HUES48 (cell line): Measurements from ENCODE around the gene GRID1.

ENCODE experiments used
- H3K27ac ChIP-seq: one replicate; pipeline ENCODE4 v1.7.0; 2013; ENCODE audit warnings: low read depth, low read length, inconsistent platforms
- H3K27me3 ChIP-seq: 2 replicates; pipeline ENCODE4 v1.6.1; 2013; ENCODE audit warnings: mild to moderate bottlenecking, low read length; ENCODE audit not compliant: control insufficient read depth, insufficient read depth
- H3K36me3 ChIP-seq: 2 replicates; pipeline ENCODE4 v1.6.1; 2013; ENCODE audit warnings: low read length; ENCODE audit not compliant: control insufficient read depth, insufficient read depth
- H3K4me1 ChIP-seq: 2 replicates; pipeline ENCODE4 v1.6.1; 2013; ENCODE audit warnings: mild to moderate bottlenecking, low read length; ENCODE audit not compliant: control insufficient read depth, insufficient read depth
- H3K4me3 ChIP-seq: 2 replicates; pipeline ENCODE4 v1.5.1; 2013; ENCODE audit warnings: mild to moderate bottlenecking, low read depth, low read length
- H3K9ac ChIP-seq: 2 replicates; pipeline ENCODE4 v1.6.1; 2013; ENCODE audit warnings: mild to moderate bottlenecking, low read depth, low read length, moderate library complexity
- H3K9me3 ChIP-seq: 2 replicates; pipeline ENCODE4 v1.6.1; 2013; ENCODE audit warnings: low read length; ENCODE audit not compliant: control insufficient read depth, insufficient read depth

Gene GRID1

DNA sequence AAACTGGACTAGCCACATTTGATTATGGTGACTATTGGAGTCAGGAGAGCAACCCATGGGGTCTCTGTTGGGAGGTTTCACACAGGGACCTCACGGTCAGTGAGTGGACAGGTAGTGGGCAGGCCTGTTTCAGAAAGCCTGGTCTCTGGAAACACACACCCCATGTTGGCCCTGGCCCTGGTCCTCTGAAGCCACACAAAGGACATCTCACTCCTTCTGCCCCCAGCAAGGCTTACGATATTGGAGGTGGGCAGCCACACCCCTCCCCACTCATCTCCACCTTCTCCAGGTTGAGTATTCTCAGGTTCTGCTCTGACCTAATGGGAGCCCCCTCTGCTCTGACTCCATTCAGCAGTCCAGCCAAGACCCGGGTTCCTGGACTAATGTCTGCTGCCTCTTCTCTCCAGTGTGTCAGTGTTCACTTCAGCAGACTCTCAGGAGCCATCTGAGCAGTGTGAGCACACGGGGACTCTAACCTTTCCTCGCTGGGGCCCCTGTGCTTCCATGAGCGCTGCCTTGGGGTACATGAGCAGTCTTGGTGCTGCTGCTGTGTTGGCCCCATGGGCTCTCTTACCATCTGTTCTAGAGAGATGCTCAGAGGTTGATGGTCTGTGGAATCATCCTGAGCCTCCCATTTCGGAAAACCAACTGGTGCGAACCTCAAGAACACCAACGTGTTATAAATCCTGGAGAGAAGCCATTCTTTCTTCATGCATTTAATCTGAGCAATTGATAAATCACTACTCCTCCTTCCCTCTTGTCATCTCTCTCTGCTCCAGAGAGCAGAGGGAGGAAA is 748.6 kb downstream of the GRID1 start:
- Histone ChIP-seq H3K27ac (no peak overlapping the region), H3K9me3 (no peaks in the 10 kb centered on the region), H3K4me3 (no peak overlapping the region), H3K36me3 (no peaks in the 10 kb centered on the region), H3K4me1 (no peaks in the 10 kb centered on the region), H3K9ac (no peak overlapping the region), H3K27me3 (no peaks in the 10 kb centered on the region)

- Histone ChIP-seq H3K4me1 (no peaks in the 10 kb centered on the region), H3K27me3 (no peaks in the 10 kb centered on the region), H3K9ac (no peak overlapping the region), H3K9me3 (no peaks in the 10 kb centered on the region), H3K36me3 (no peaks in the 10 kb centered on the region), H3K4me3 (no peak overlapping the region), H3K27ac (no peak overlapping the region)
Measured at GRCh38 chr10:85615556-85615955, 751.0 kb downstream of the GRID1 start.

GRCh38 chr10:85614981-85615380 is 751.6 kb downstream of the GRID1 start:
- Histone ChIP-seq H3K36me3 (no peaks in the 10 kb centered on the region), H3K9ac (no peak overlapping the region), H3K27me3 (no peaks in the 10 kb centered on the region), H3K4me3 (no peak overlapping the region), H3K9me3 (no peaks in the 10 kb centered on the region), H3K4me1 (no peaks in the 10 kb centered on the region), H3K27ac (no peak overlapping the region)

DNA sequence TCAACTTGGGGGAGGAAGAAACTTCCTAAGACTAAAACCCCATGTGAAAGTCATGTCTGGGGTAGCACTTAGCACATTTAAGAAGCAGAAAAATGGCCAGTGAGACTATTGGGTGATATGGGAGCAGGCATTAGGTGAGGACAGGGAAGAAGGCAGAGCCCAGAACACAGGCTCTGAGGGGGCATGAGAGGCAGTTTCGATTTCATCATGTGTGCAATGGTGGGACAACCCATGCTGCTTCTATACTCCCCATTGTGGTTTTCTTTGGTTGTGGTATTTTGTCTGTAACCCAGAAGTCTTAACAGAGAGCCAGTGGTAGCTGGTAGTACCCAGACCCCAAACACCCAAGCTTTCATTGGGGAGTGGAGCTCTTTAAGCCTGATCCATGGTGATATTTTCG is 752.0 kb downstream of the GRID1 start:
- Histone ChIP-seq H3K9me3 (no peaks in the 10 kb centered on the region), H3K9ac (no peak overlapping the region), H3K27me3 (no peaks in the 10 kb centered on the region), H3K4me1 (no peaks in the 10 kb centered on the region), H3K27ac (no peak overlapping the region), H3K4me3 (no peak overlapping the region), H3K36me3 (no peaks in the 10 kb centered on the region)

GRCh38 chr10:85613391-85613790 is 753.2 kb downstream of the GRID1 start:
- Histone ChIP-seq H3K4me1 (no peaks in the 10 kb centered on the region), H3K27me3 (no peaks in the 10 kb centered on the region), H3K27ac (no peak overlapping the region), H3K9ac (no peak overlapping the region), H3K4me3 (no peak overlapping the region), H3K9me3 (no peaks in the 10 kb centered on the region), H3K36me3 (no peaks in the 10 kb centered on the region)

GRCh38 chr10:85612833-85613232 is 753.8 kb downstream of the GRID1 start:
- no peaks in the 10 kb centered on the region for H3K27me3 ChIP-seq
- H3K36me3 ChIP-seq, result no peaks in the 10 kb centered on the region
- H3K9ac ChIP-seq, result no peak overlapping the region
- no peak overlapping the region for H3K4me3 ChIP-seq
- H3K4me1 ChIP-seq, result no peaks in the 10 kb centered on the region
- H3K27ac ChIP-seq, result no peak overlapping the region
- no peaks in the 10 kb centered on the region for H3K9me3 ChIP-seq

- H3K9ac ChIP-seq, result no peak overlapping the region
- H3K4me3 ChIP-seq, result no peak overlapping the region
- H3K36me3 ChIP-seq, result no peaks in the 10 kb centered on the region
- no peaks in the 10 kb centered on the region for H3K4me1 ChIP-seq
- no peaks in the 10 kb centered on the region for H3K9me3 ChIP-seq
- H3K27me3 ChIP-seq, result no peaks in the 10 kb centered on the region
- no peak overlapping the region for H3K27ac ChIP-seq
Measured at GRCh38 chr10:85612378-85612775, 754.2 kb downstream of the GRID1 start.

- no peaks in the 10 kb centered on the region for H3K27me3 ChIP-seq
- no peaks in the 10 kb centered on the region for H3K36me3 ChIP-seq
- H3K4me3 ChIP-seq, result no peak overlapping the region
- no peak overlapping the region for H3K9ac ChIP-seq
- 0 out of 2 replicates have a peak, but pooled peaks cover under 1% of the 10 kb centered on the region for H3K4me1 ChIP-seq
- H3K27ac ChIP-seq, result no peak overlapping the region
- H3K9me3 ChIP-seq, result no peaks in the 10 kb centered on the region
Measured at GRCh38 chr10:85611746-85612377, 754.7 kb downstream of the GRID1 start.

DNA sequence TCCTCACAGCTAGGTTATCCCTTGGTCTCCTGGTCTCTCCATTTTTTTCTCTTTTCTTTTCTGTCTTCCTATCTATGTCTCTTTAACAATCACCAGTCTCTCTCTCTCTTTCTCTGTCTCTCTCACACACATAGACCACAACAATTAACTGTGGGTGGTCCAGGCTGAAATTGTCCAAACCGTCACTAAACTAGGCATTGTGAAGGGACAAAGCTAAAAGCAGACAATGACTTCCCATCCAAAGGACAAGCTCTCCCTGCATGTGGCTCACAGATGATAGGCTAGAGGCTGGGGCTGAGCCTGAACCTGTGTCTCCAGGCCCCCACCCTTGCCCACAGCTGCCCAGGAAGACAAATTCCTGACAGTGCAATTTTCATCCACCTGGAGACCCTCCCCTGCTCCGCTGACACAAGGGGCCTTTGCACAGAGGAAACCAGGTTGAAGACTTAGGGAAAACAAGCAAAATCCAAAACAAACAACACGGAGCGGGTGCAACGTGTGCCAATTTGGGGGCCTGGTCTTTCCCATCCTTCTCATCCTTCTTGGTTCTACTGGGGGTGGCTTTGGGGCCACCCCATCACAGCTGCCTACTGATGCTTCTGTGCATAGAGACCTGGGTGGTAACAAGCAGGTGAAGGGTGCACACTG is 755.4 kb downstream of the GRID1 start:
- Histone ChIP-seq H3K4me1 (0 out of 2 replicates have a peak, but pooled peaks cover 5% of the 10 kb centered on the region), H3K9me3 (no peaks in the 10 kb centered on the region), H3K9ac (no peak overlapping the region), H3K4me3 (no peak overlapping the region), H3K27ac (no peak overlapping the region), H3K36me3 (no peaks in the 10 kb centered on the region), H3K27me3 (no peaks in the 10 kb centered on the region)

DNA sequence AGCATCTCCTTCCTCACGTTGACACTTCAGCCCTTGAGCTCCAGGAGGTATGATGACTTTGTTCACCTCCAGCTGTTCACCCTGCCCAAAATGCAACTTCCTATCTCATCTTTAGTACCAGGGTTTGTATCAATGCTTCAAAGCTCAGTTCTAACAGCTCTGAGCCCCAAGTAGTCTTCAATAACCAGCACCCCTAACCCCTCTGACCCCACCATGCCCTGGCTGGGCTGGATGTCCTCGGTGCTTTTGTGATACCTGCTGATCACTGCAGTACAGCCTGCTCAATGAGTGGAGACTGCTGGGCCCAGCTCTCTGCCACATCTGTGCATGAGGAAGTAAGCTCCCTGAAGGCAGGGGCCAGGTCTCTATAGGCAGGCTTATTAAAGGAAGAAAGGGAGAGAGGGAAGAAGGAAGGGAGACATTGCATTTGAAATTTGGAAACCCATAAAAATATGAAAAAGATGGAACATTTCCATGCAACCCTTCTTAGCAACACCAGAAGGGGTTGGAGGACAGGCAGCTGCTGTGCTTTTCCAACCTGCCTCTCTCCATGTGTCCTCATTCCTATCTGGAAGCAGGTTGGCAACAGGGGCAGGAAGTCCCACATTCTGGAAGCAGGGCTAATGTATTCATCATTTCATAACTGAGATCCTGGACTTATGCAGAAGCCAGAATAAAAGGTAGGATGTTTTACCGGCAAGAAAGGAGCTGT is 756.1 kb downstream of the GRID1 start:
- Histone ChIP-seq H3K9ac (no peak overlapping the region), H3K9me3 (no peaks in the 10 kb centered on the region), H3K4me3 (no peak overlapping the region), H3K27me3 (no peaks in the 10 kb centered on the region), H3K36me3 (no peaks in the 10 kb centered on the region), H3K4me1 (0 out of 2 replicates have a peak, but pooled peaks cover 5% of the 10 kb centered on the region), H3K27ac (no peak overlapping the region)
